Liver (tissue), 9 donors: ENCODE data around the gene CSTF3. TPM values are rescaled to one million over a fixed set of nuclear protein-coding genes. Genes with fewer than 3 reads are reported as not detected.

ENCODE experiments used
- DNase-seq: peaks from one replicate; pipeline ENCODE4 v3.0.0-alpha.2; 2017; ENCODE audit warnings: low spot score
- H3K27ac ChIP-seq, 2 donors: one replicate each; pipeline ENCODE4 v1.7.0; 2013; ENCODE audit warnings: inconsistent platforms in 2 of 2, low read length in 2 of 2, control low read depth in 1 of 2, low read depth in 1 of 2, mild to moderate bottlenecking in 1 of 2
- H3K27me3 ChIP-seq, 4 donors: one replicate each; pipeline versions ENCODE4 v1.6.1 to v1.7.0; 2013; ENCODE audit warnings: low read length in 3 of 4, inconsistent platforms in 1 of 4, mild to moderate bottlenecking in 1 of 4, moderate library complexity in 1 of 4; ENCODE audit not compliant: control insufficient read depth in 4 of 4, insufficient read depth in 4 of 4
- H3K36me3 ChIP-seq, 4 donors: one replicate each; pipeline versions ENCODE4 v1.6.1 to v1.7.0; 2013; ENCODE audit warnings: low read length in 3 of 4, mild to moderate bottlenecking in 3 of 4, low read depth in 1 of 4, moderate library complexity in 1 of 4; ENCODE audit not compliant: control insufficient read depth in 4 of 4, insufficient read depth in 3 of 4
- H3K4me1 ChIP-seq, 4 donors: one replicate each; pipeline versions ENCODE4 v1.6.1 to v1.7.0; 2013; ENCODE audit warnings: low read length in 3 of 4, mild to moderate bottlenecking in 3 of 4, moderate library complexity in 1 of 4; ENCODE audit not compliant: control insufficient read depth in 4 of 4, insufficient read depth in 4 of 4
- H3K4me3 ChIP-seq, 3 donors: one replicate each; pipeline versions ENCODE4 v1.6.1 to v1.7.0; 2013; ENCODE audit warnings: low read length in 3 of 3, control low read depth in 1 of 3, low read depth in 1 of 3, mild to moderate bottlenecking in 1 of 3
- H3K9ac ChIP-seq, 2 donors: one replicate each; pipeline ENCODE4 v1.7.0; 2013; ENCODE audit warnings: low read length in 2 of 2, mild to moderate bottlenecking in 2 of 2, moderate library complexity in 2 of 2, control low read depth in 1 of 2, low read depth in 1 of 2
- H3K9me3 ChIP-seq, 4 donors: one replicate each; pipeline versions ENCODE4 v1.6.1 to v1.7.0; 2013; ENCODE audit warnings: low read length in 3 of 4; ENCODE audit not compliant: control insufficient read depth in 4 of 4
- EGR1 ChIP-seq, 2 donors: IDR thresholded peaks; 2 replicates each; pipeline ENCODE4 v1.6.1; 2016 to 2018; ENCODE audit warnings: antibody characterized with exemption in 2 of 2, low read depth in 2 of 2
- FOXA1 ChIP-seq: IDR thresholded peaks from 2 replicates; pipeline ENCODE4 v1.6.1; 2016; ENCODE audit warnings: antibody characterized with exemption
- FOXA2 ChIP-seq: IDR thresholded peaks from 2 replicates; pipeline ENCODE4 v1.6.1; 2016; ENCODE audit warnings: antibody characterized with exemption
- GABPA ChIP-seq, 2 donors: IDR thresholded peaks in 1 of 2; conservative IDR thresholded peaks in 1 of 2; 2 replicates each; pipeline ENCODE4 v1.6.1; 2016; ENCODE audit warnings: antibody characterized with exemption in 2 of 2, mild to moderate bottlenecking in 1 of 2, moderate library complexity in 1 of 2
- HNF4A ChIP-seq, 2 donors: conservative IDR thresholded peaks; 2 replicates each; pipeline ENCODE4 v1.6.1; 2016; ENCODE audit warnings: antibody characterized with exemption in 2 of 2, mild to moderate bottlenecking in 2 of 2
- HNF4G ChIP-seq: IDR thresholded peaks from 2 replicates; pipeline ENCODE4 v1.6.1; 2016; ENCODE audit warnings: antibody characterized with exemption
- JUND ChIP-seq, 2 donors: IDR thresholded peaks; 2 replicates each; pipeline ENCODE4 v1.6.1; 2016; ENCODE audit warnings: antibody characterized with exemption in 2 of 2
- NR2F2 ChIP-seq: IDR thresholded peaks from 2 replicates; pipeline ENCODE4 v1.6.1; 2016; ENCODE audit warnings: antibody characterized with exemption
- RAD21 ChIP-seq, 2 donors: IDR thresholded peaks; 2 replicates each; pipeline ENCODE4 v1.6.1; 2016; ENCODE audit warnings: antibody characterized with exemption in 2 of 2, mild to moderate bottlenecking in 2 of 2
- RXRA ChIP-seq, 2 donors: IDR thresholded peaks; 2 replicates each; pipeline ENCODE4 v1.6.1; 2017 to 2018; ENCODE audit warnings: antibody characterized with exemption in 2 of 2, mild to moderate bottlenecking in 1 of 2
- SP1 ChIP-seq: IDR thresholded peaks from 2 replicates; pipeline ENCODE4 v1.6.1; 2018; ENCODE audit warnings: antibody characterized with exemption, mild to moderate bottlenecking
- YY1 ChIP-seq: IDR thresholded peaks from 2 replicates; pipeline ENCODE4 v1.6.1; 2016; ENCODE audit warnings: antibody characterized with exemption, mild to moderate bottlenecking
- WGBS: extraction: QIAGEN DNeasy Blood & Tissue Kit; methylation state at CpG from one replicate; pipeline ENCODE4 v1.1.7; 2013; 5-methylcytosine and 5-hydroxymethylcytosine counted together
- polyA plus RNA-seq, 2 donors: library from polyadenylated mRNA; stranded (reverse) in 1 of 2; unstranded in 1 of 2; fragments of 200-250 nt in 1 of 2; fragments of >200 nt in 1 of 2; fragmentation: Nextera tagmentation in 1 of 2; extraction: Ambion mirVana in 1 of 2; gene quantifications; one replicate each; pipeline versions ENCODE4 v1.2.1 to v1.2.3, GENCODE V29; 2013 to 2015
- total RNA-seq, 2 donors: library from RNA; depleted of rRNA; stranded (reverse); fragments of >200 nt; gene quantifications; one replicate each; pipeline ENCODE4 v1.2.3, GENCODE V29; 2014
- TF ChIP-seq, protein P1 (sequence below): IDR thresholded peaks from 2 replicates; pipeline ENCODE4 v1.6.1; 2016; ENCODE audit warnings: antibody characterized with exemption, mild to moderate bottlenecking
- TF ChIP-seq, protein P2 (sequence below): IDR thresholded peaks from 2 replicates; pipeline ENCODE4 v1.6.1; 2016; ENCODE audit warnings: antibody characterized with exemption
- TF ChIP-seq, protein P3 (sequence below): fragments of 150-350 bp; IDR thresholded peaks from 2 replicates; pipeline ENCODE4 v1.5.1; 2017; ENCODE audit warnings: improper control_type of control experiment, low read depth, low read length; ENCODE audit not compliant: missing input control
- TF ChIP-seq, protein P4 (sequence below): IDR thresholded peaks from 2 replicates; pipeline ENCODE4 v1.6.1; 2016; ENCODE audit warnings: antibody characterized with exemption
- donor health status: healthy.
- donor health status: healthy.
- donor health status: healthy.
- donor health status: healthy.
- donor health status: healthy.

The CSTF3 gene
- total and polyA plus RNA-seq, 4 donors, result 7.9 to 20.8 (median 12.3) TPM

DNA sequence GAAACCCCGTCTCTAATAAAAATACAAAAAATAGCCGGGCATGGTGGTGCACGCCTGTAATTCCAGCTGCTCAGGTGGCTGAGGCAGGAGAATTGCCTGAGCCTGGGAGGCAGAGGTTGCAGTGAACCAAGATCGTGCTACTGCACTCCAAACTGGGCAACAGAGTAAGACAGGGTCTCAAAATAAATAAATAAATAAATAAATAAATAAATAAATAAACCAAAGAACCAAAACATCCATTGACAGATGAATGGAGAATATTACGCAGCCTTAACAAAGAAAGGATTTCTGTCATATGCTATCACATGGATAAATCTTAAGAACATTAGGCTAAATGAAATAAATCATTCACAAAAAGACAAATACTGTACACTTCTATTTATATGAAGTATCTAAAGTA, 11.1 kb upstream of the CSTF3 start:
- Histone ChIP-seq H3K36me3 (no peaks in the 10 kb centered on the region), H3K9me3 (no peaks in the 10 kb centered on the region), H3K27ac (no peak overlapping the region), H3K27me3 (no peaks in the 10 kb centered on the region), H3K4me1 (no peaks in the 10 kb centered on the region), H3K9ac (no peak overlapping the region), H3K4me3 (no peak overlapping the region)
- 98% methylated on average over 5 of the region's 5 CpGs for WGBS
- TF ChIP-seq GABPA (IDR thresholded peaks at IDR 0.05 in 1 of 2, conservative IDR thresholded peaks at IDR 0.05 in 1 of 2) (no peak), RAD21 (IDR thresholded peaks at IDR 0.05) (no peak), YY1 (no peak), RXRA (IDR thresholded peaks at IDR 0.05) (no peak), EGR1 (IDR thresholded peaks at IDR 0.05; ENCODE audit: low read depth in 2 of 2) (no peak), HNF4G (no peak), FOXA1 (no peak), SP1 (no peak), JUND (IDR thresholded peaks at IDR 0.05) (no peak)
- TF ChIP-seq, protein P1, sequence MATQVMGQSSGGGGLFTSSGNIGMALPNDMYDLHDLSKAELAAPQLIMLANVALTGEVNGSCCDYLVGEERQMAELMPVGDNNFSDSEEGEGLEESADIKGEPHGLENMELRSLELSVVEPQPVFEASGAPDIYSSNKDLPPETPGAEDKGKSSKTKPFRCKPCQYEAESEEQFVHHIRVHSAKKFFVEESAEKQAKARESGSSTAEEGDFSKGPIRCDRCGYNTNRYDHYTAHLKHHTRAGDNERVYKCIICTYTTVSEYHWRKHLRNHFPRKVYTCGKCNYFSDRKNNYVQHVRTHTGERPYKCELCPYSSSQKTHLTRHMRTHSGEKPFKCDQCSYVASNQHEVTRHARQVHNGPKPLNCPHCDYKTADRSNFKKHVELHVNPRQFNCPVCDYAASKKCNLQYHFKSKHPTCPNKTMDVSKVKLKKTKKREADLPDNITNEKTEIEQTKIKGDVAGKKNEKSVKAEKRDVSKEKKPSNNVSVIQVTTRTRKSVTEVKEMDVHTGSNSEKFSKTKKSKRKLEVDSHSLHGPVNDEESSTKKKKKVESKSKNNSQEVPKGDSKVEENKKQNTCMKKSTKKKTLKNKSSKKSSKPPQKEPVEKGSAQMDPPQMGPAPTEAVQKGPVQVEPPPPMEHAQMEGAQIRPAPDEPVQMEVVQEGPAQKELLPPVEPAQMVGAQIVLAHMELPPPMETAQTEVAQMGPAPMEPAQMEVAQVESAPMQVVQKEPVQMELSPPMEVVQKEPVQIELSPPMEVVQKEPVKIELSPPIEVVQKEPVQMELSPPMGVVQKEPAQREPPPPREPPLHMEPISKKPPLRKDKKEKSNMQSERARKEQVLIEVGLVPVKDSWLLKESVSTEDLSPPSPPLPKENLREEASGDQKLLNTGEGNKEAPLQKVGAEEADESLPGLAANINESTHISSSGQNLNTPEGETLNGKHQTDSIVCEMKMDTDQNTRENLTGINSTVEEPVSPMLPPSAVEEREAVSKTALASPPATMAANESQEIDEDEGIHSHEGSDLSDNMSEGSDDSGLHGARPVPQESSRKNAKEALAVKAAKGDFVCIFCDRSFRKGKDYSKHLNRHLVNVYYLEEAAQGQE, result no peak
- TF ChIP-seq, protein P2, sequence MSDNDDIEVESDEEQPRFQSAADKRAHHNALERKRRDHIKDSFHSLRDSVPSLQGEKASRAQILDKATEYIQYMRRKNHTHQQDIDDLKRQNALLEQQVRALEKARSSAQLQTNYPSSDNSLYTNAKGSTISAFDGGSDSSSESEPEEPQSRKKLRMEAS, result no peak
- TF ChIP-seq, protein P3, sequence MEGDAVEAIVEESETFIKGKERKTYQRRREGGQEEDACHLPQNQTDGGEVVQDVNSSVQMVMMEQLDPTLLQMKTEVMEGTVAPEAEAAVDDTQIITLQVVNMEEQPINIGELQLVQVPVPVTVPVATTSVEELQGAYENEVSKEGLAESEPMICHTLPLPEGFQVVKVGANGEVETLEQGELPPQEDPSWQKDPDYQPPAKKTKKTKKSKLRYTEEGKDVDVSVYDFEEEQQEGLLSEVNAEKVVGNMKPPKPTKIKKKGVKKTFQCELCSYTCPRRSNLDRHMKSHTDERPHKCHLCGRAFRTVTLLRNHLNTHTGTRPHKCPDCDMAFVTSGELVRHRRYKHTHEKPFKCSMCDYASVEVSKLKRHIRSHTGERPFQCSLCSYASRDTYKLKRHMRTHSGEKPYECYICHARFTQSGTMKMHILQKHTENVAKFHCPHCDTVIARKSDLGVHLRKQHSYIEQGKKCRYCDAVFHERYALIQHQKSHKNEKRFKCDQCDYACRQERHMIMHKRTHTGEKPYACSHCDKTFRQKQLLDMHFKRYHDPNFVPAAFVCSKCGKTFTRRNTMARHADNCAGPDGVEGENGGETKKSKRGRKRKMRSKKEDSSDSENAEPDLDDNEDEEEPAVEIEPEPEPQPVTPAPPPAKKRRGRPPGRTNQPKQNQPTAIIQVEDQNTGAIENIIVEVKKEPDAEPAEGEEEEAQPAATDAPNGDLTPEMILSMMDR, result no peak
- TF ChIP-seq, protein P4, sequence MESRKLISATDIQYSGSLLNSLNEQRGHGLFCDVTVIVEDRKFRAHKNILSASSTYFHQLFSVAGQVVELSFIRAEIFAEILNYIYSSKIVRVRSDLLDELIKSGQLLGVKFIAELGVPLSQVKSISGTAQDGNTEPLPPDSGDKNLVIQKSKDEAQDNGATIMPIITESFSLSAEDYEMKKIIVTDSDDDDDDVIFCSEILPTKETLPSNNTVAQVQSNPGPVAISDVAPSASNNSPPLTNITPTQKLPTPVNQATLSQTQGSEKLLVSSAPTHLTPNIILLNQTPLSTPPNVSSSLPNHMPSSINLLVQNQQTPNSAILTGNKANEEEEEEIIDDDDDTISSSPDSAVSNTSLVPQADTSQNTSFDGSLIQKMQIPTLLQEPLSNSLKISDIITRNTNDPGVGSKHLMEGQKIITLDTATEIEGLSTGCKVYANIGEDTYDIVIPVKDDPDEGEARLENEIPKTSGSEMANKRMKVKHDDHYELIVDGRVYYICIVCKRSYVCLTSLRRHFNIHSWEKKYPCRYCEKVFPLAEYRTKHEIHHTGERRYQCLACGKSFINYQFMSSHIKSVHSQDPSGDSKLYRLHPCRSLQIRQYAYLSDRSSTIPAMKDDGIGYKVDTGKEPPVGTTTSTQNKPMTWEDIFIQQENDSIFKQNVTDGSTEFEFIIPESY, result no peak
- DNase-seq, result no peak

DNA sequence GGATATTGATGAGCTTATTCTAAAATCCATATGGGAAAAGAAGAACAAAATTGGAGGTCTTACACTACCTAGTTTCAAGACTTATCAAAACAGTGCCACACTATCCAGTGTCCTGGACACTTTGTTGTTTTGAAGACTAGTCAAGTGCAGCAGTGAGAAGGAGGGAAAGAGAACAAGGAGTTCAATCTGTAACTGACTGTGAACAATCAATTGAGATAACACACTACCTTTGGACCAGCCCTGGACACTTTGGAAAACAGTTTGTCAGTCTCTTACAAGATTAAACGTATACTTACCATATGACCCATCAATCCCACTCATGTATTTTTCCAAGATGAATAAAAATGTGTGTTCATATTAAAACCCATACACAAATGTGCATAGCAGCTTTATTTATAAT, 10.0 kb upstream of the CSTF3 start:
- no peaks in the 10 kb centered on the region for H3K9me3 ChIP-seq
- H3K4me1 ChIP-seq, result no peaks in the 10 kb centered on the region
- H3K4me3 ChIP-seq, result no peak overlapping the region
- no peaks in the 10 kb centered on the region for H3K27me3 ChIP-seq
- no peak for TF ChIP-seq HNF4A (conservative IDR thresholded peaks at IDR 0.05)
- TF ChIP-seq GABPA (IDR thresholded peaks at IDR 0.05 in 1 of 2, conservative IDR thresholded peaks at IDR 0.05 in 1 of 2), result no peak
- no peak for TF ChIP-seq FOXA2
- TF ChIP-seq, protein P2, result no peak
- TF ChIP-seq, protein P1, result no peak
- TF ChIP-seq NR2F2, result no peak
- no peak for DNase-seq
- WGBS, result 66% methylated on average over 1 of the region's 1 CpG
- H3K27ac ChIP-seq, result no peak overlapping the region
- H3K36me3 ChIP-seq, result no peaks in the 10 kb centered on the region
- H3K9ac ChIP-seq, result no peak overlapping the region
